ENCODE results near the gene DPP4. TPM values are rescaled to one million over a fixed set of nuclear protein-coding genes. Genes with fewer than 3 reads are reported as not detected.

Gene DPP4
- total and polyA plus RNA-seq, 3 experiments from 2014 or later, result 14.6 to 71.7 (median 15.4) TPM

DNA sequence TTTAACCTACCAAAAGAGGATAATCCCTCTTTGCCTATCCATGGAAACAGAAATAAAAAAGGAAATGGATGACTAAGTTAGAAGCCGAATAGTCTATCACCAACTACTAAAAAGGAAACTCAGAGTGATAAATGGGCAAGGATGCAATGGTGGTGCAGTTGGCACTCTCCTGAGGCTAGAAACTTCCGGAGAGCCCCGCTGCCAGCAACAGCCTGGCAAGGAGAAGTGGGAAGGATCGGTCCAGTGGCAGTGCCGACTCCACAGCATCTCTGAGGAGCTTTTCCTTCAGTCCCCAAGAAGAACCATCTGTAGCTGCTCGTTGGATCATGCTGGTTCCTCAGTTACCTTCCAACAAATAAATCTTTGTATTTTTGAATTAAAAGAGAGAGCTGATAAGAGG is 74.7 kb downstream of the DPP4 start:
- no peak overlapping the region for H3K27ac ChIP-seq (ENCODE audit: low read depth, low read length)
- no peaks in the 10 kb centered on the region for H3K9me3 Mint-ChIP-seq
- H3K4me1 ChIP-seq (ENCODE audit: insufficient read depth, low read length), result peaks cover 31% of the 10 kb centered on the region
- peaks cover 26 to 58% (median 55%) of the 10 kb centered on the region in 3 donors for H3K4me1 Mint-ChIP-seq
- POLR2A ChIA-PET, result no interaction called here
- peak overlapping the region in 4 of 8 donors; percentile 10 to 90 (median 82) for H3K27ac Mint-ChIP-seq
- no peaks in the 10 kb centered on the region for H3K9me3 ChIP-seq (ENCODE audit: low read length)
- CTCF ChIA-PET, result interaction anchor here (1.1 kb wide), 1 partner anchor 11 kb away, joined by 3 read pairs; no protein-coding TSS in a partner anchor
- peaks cover 19 to 24% (median 24%) of the 10 kb centered on the region in 3 donors for H3K36me3 Mint-ChIP-seq
- H3K4me3 Mint-ChIP-seq, result no peak overlapping the region
- no peaks in the 10 kb centered on the region for H3K27me3 Mint-ChIP-seq
- H3K27me3 ChIP-seq (ENCODE audit: insufficient read depth, low read length, poor library complexity, severe bottlenecking), result no peaks in the 10 kb centered on the region
- peaks cover under 1% of the 10 kb centered on the region for H3K36me3 ChIP-seq (ENCODE audit: insufficient read depth, low read length)
- no peak for DNase-seq
- no peak overlapping the region for H3K4me3 ChIP-seq (ENCODE audit: low read length)

DNA sequence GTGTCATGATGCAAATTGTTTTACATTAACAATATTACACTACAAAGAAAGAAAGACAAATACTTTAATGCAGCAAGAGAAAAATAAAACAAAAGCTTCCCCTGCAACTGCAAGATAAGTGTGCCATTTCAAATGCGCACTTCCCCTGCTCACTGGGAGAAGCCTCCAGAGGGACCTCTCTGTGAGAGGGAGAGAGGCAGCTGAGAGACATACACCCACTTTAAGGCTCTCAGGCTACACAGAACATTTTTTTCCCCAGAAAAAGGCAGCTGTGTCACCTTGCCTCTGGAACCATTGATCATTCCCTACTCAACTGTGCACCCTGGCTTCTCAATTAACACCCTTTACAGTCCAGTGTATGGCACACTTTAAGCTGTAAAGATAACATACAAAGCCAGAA is 75.2 kb downstream of the DPP4 start:
- Mint-ChIP-seq H3K4me3 (peak overlapping the region in 3 of 7 donors; percentile 9 to 63 (median 29)), H3K36me3 (peaks cover 16 to 21% (median 20%) of the 10 kb centered on the region in 3 donors), H3K4me1 (peaks cover 31 to 58% (median 56%) of the 10 kb centered on the region in 3 donors), H3K27ac (peak overlapping the region in 6 of 8 donors; percentile 13 to 90 (median 78)), H3K27me3 (no peaks in the 10 kb centered on the region), H3K9me3 (no peaks in the 10 kb centered on the region)
- Histone ChIP-seq H3K27ac (ENCODE audit: low read depth, low read length) (no peak overlapping the region), H3K4me1 (ENCODE audit: insufficient read depth, low read length) (peaks cover 36% of the 10 kb centered on the region), H3K27me3 (ENCODE audit: insufficient read depth, low read length, poor library complexity, severe bottlenecking) (no peaks in the 10 kb centered on the region), H3K9me3 (ENCODE audit: low read length) (no peaks in the 10 kb centered on the region), H3K4me3 (ENCODE audit: low read length) (no peak overlapping the region), H3K36me3 (ENCODE audit: insufficient read depth, low read length) (no peaks in the 10 kb centered on the region)
- POLR2A ChIA-PET, result no interaction called here
- CTCF ChIA-PET, result interaction anchor here (1.1 kb wide), 1 partner anchor 11 kb away, joined by 3 read pairs; no protein-coding TSS in a partner anchor
- no peak for DNase-seq

DNA sequence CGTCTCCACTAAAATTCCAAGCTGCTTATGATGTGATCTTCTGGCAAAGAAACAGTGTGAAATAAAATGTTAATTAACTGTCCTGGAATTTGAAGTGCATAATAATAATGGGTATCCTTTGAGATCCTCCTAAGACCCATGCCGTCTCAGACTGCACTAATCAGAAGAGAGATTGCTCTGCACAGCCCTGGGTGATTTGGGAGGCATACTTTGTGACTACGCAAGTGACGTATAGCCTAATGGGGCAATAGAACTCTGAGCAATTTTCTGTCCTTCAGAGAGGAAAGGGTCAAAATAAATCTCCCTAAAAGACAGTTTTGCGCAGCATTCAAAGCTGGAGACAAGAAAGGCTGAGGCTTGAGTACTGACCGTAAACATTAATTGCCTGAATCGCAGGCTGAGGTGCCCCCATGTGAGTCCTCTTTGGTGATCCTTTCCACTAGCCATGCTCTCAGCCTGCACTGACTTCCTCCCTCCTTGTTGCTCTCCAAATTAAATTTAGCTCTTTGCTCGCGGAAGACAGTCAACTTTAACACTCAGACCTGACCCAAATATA is 76.0 kb downstream of the DPP4 start:
- Mint-ChIP-seq H3K36me3 (peaks cover 12 to 19% (median 13%) of the 10 kb centered on the region in 3 donors), H3K4me1 (peaks cover 39 to 65% (median 59%) of the 10 kb centered on the region in 3 donors), H3K27me3 (no peaks in the 10 kb centered on the region), H3K27ac (peak overlapping the region in 7 of 8 donors; percentile 13 to 90 (median 72)), H3K4me3 (peak overlapping the region in 4 of 7 donors; percentile 3 to 63 (median 18)), H3K9me3 (no peaks in the 10 kb centered on the region)
- no peak overlapping the region for H3K27ac ChIP-seq (ENCODE audit: low read depth, low read length)
- DNase-seq, result no peak
- ChIA-PET CTCF (interaction anchor here (1.1 kb wide), 1 partner anchor 12 kb away, joined by 3 read pairs; no protein-coding TSS in a partner anchor), POLR2A (no interaction called here)
- H3K9me3 ChIP-seq (ENCODE audit: low read length), result no peaks in the 10 kb centered on the region
- H3K4me1 ChIP-seq (ENCODE audit: insufficient read depth, low read length), result peaks cover 45% of the 10 kb centered on the region
- H3K4me3 ChIP-seq (ENCODE audit: low read length), result no peak overlapping the region
- H3K27me3 ChIP-seq (ENCODE audit: insufficient read depth, low read length, poor library complexity, severe bottlenecking), result no peaks in the 10 kb centered on the region
- H3K36me3 ChIP-seq (ENCODE audit: insufficient read depth, low read length), result no peaks in the 10 kb centered on the region

DNA sequence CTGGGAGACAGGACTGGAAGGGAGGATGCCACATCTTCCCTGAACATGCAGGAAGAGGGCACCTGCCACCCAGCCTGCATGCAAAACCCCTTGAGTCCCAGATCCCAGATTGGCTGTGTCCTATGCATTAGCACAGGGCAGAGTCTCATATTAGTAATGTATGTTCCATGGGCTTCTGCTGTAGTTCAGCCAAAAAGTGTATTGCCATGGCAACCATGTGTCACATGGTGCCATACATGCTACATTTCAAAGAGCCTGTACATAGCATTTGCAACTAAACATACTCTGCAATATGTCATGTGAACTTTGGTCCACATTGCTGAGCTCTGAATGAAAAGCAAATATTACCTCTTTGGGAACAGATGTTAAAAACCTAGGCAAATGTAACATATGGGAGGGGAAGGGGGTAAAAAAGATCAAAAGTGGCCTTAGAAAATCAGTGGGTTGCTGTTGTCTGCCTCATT is 78.4 kb downstream of the DPP4 start:
- Histone ChIP-seq H3K9me3 (ENCODE audit: low read length) (no peaks in the 10 kb centered on the region), H3K4me1 (ENCODE audit: insufficient read depth, low read length) (peaks cover 60% of the 10 kb centered on the region), H3K4me3 (ENCODE audit: low read length) (peak overlapping the region; percentile 22), H3K27me3 (ENCODE audit: insufficient read depth, low read length, poor library complexity, severe bottlenecking) (no peaks in the 10 kb centered on the region), H3K27ac (ENCODE audit: low read depth, low read length) (no peak overlapping the region), H3K36me3 (ENCODE audit: insufficient read depth, low read length) (no peaks in the 10 kb centered on the region)
- no peak for DNase-seq
- Mint-ChIP-seq H3K36me3 (peaks cover 6 to 10% (median 6%) of the 10 kb centered on the region in 3 donors), H3K4me3 (peak overlapping the region in 6 of 7 donors; percentile 75 to 84 (median 80)), H3K27ac (peak overlapping the region; percentile 75 to 96 (median 91)), H3K27me3 (no peaks in the 10 kb centered on the region), H3K9me3 (no peaks in the 10 kb centered on the region), H3K4me1 (peaks cover 53 to 69% (median 69%) of the 10 kb centered on the region in 3 donors)
- CTCF ChIA-PET, result interaction anchor here (1.3 to 1.9 kb wide), 2 partner anchors 12 to 42 kb away, joined by 4 to 7 read pairs; no protein-coding TSS in a partner anchor
- POLR2A ChIA-PET, result no interaction called here

DNA sequence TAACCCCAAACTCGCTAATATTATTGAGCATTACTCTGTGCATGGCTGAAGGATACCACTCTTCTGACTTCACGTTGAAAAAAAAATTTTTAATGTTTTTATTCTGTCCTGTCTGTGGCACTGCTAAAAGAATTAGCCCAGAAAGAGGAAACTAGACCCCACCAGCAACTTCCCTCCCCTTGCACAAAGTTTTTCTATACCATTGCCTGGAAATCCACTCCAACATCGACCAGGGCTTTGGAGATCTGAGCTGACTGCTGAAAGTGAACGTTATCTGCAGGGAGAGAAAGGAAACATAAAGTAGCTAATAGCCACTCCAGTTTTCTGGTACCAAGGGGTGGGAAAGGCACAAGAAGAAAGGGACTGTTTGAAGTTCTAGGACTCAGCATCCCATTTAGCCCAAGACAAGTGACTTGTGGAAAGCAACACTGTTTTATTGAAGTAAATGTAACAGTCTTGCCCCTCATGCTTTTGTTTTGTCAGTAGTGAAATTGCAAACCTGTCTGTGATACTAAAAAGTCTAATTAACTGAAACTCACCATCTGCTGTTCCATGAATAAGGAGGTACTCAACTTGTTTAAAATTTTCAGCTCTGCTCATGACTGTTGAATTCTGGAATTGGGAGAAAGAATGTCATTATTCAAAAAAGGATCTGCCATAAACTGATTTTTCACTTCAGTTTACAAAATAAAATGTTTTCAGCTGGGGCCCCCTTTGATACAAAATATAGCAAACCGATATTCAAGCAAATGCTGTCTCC is 79.1 kb downstream of the DPP4 start:
- Histone ChIP-seq H3K27ac (ENCODE audit: low read depth, low read length) (no peak overlapping the region), H3K36me3 (ENCODE audit: insufficient read depth, low read length) (no peaks in the 10 kb centered on the region), H3K9me3 (ENCODE audit: low read length) (no peaks in the 10 kb centered on the region), H3K4me1 (ENCODE audit: insufficient read depth, low read length) (peaks cover 60% of the 10 kb centered on the region), H3K4me3 (ENCODE audit: low read length) (peak overlapping the region; percentile 22), H3K27me3 (ENCODE audit: insufficient read depth, low read length, poor library complexity, severe bottlenecking) (no peaks in the 10 kb centered on the region)
- Mint-ChIP-seq H3K27me3 (no peaks in the 10 kb centered on the region), H3K4me1 (peaks cover 55 to 69% (median 68%) of the 10 kb centered on the region in 3 donors), H3K36me3 (peaks cover 4 to 8% (median 5%) of the 10 kb centered on the region in 3 donors), H3K4me3 (peak overlapping the region; percentile 55 to 84 (median 79)), H3K9me3 (no peaks in the 10 kb centered on the region), H3K27ac (peak overlapping the region; percentile 75 to 96 (median 91))
- ChIA-PET POLR2A (no interaction called here), CTCF (interaction anchor here (1.3 to 1.9 kb wide), 2 partner anchors 13 to 42 kb away, joined by 4 to 7 read pairs; no protein-coding TSS in a partner anchor)
- DNase-seq, result no peak

DNA sequence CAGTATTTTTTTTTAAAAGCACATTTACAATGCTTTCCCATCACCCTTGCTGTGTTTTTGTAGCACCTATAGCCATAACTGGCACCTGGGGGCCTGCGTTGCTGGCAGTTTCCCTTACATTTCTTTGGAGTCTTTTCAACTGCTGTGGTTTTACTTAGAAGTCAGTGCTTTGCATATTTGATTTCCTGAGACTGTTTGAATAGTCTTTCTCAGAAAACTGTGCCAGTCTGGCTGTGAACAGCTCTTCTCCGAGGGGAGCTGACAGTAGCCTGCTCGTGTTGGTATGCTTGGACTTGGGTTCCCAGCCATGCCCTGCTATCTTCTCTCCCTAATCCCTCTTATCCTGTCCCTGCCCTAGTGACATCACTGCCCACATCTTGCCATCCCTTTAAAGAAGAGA is 81.5 kb downstream of the DPP4 start:
- peaks cover 0 to 1% of the 10 kb centered on the region in 2 donors for H3K27me3 Mint-ChIP-seq
- Histone ChIP-seq H3K27ac (ENCODE audit: low read depth, low read length) (no peak overlapping the region), H3K9me3 (ENCODE audit: low read length) (no peaks in the 10 kb centered on the region), H3K36me3 (ENCODE audit: insufficient read depth, low read length) (no peaks in the 10 kb centered on the region), H3K4me3 (ENCODE audit: low read length) (peak overlapping the region; percentile 36), H3K4me1 (ENCODE audit: insufficient read depth, low read length) (peaks cover 48% of the 10 kb centered on the region), H3K27me3 (ENCODE audit: insufficient read depth, low read length, poor library complexity, severe bottlenecking) (no peaks in the 10 kb centered on the region)
- peak overlapping the region; percentile 62 to 86 (median 83) for H3K4me3 Mint-ChIP-seq
- POLR2A ChIA-PET, result no interaction called here
- H3K36me3 Mint-ChIP-seq, result peaks cover 0 to 10% (median 1%) of the 10 kb centered on the region in 3 donors
- no peaks in the 10 kb centered on the region for H3K9me3 Mint-ChIP-seq
- DNase-seq, result peak in 3 of 5 donors; percentile 9 to 70 (median 37)
- peak overlapping the region; percentile 89 to 98 (median 94) for H3K27ac Mint-ChIP-seq
- CTCF ChIA-PET, result interaction anchor here (0.6 to 2.3 kb wide), 4 partner anchors 9 to 120 kb away, joined by 4 to 6 read pairs (median 5); no protein-coding TSS in a partner anchor
- H3K4me1 Mint-ChIP-seq, result peaks cover 50 to 61% (median 54%) of the 10 kb centered on the region in 3 donors

DNA sequence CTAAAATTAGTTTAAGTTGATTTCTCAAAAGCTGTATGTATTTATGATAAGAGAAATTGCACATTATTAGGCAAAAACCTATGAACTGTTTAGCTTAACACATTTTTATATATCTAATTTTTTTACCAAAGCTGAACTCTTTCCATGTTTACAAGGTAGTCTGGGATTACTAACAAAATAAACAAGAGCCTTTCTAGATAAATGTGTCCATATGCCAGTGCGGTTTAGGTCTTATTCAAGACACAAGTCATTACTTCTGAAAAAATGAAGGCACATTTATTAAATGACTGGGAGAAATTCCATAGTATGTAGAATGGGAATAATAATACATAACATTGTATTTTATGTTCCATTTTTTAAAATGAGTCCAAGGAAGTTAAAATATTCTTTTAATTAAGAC is 82.0 kb downstream of the DPP4 start:
- Histone ChIP-seq H3K4me1 (ENCODE audit: insufficient read depth, low read length) (peaks cover 48% of the 10 kb centered on the region), H3K4me3 (ENCODE audit: low read length) (no peak overlapping the region), H3K27ac (ENCODE audit: low read depth, low read length) (no peak overlapping the region), H3K27me3 (ENCODE audit: insufficient read depth, low read length, poor library complexity, severe bottlenecking) (no peaks in the 10 kb centered on the region), H3K9me3 (ENCODE audit: low read length) (no peaks in the 10 kb centered on the region), H3K36me3 (ENCODE audit: insufficient read depth, low read length) (no peaks in the 10 kb centered on the region)
- Mint-ChIP-seq H3K36me3 (peaks cover 0 to 12% (median 1%) of the 10 kb centered on the region in 3 donors), H3K27me3 (peaks cover 0 to 1% of the 10 kb centered on the region in 2 donors), H3K9me3 (no peaks in the 10 kb centered on the region), H3K27ac (peak overlapping the region in 5 of 8 donors; percentile 7 to 89 (median 52)), H3K4me1 (peaks cover 50 to 59% (median 52%) of the 10 kb centered on the region in 3 donors), H3K4me3 (peak overlapping the region in 1 of 7 donors; percentile 84)
- ChIA-PET POLR2A (interaction anchor here (0.7 kb wide), 1 partner anchor 106 kb away, joined by 5 read pairs; no protein-coding TSS in a partner anchor), CTCF (interaction anchor here (1.6 to 2.3 kb wide), 3 partner anchors 9 to 45 kb away, joined by 4 to 6 read pairs (median 6); no protein-coding TSS in a partner anchor)
- DNase-seq, result no peak
